ENCODE results near the gene TP53I13.

The TP53I13 gene

GRCh38 chr17:29615492-29616299 is 47.2 kb downstream of the TP53I13 start:
- DNase-seq (ENCODE audit: low read depth), result no peak

DNA sequence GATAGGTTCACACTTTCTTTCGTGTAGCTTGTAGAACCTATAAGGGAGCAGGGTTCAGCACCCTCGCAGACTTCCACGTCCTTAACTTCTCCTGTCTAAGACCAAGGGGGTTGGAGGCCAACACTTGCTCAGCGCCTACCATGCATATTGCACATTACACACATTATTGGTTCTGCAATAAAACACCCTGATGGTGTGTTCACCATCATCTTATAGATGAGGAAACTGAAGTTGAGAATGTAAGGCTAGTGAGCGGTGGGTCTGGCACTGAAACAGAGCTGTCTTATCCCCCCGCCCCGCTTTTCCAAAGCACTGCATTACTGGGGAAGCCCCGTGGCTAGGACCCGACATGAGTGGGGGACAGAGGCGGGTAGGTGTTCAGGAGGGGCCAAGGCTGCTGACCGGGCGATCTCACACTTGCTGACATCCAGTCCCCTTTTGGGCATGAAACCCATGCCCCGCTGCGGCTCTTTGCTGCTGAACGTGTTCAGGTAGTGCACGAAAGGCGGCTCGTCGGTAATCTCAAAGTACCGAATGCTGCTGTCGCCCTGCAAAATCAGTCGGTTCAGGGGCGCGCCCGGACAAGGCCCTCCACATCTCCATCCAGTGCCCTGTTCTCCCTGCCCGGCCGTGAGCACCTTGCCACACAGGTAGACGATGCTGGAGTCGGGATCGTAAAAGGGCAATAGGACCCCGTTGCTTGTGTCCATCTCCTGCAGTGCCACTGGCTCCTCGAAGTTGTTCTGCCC is 48.0 kb downstream of the TP53I13 start:
- no peak for DNase-seq (ENCODE audit: low read depth)

GRCh38 chr17:29617125-29617480 is 48.6 kb downstream of the TP53I13 start:
- no peak for DNase-seq (ENCODE audit: low read depth)

- DNase-seq (ENCODE audit: low read depth), result no peak
Measured at GRCh38 chr17:29617481-29618271, 49.2 kb downstream of the TP53I13 start.

DNA sequence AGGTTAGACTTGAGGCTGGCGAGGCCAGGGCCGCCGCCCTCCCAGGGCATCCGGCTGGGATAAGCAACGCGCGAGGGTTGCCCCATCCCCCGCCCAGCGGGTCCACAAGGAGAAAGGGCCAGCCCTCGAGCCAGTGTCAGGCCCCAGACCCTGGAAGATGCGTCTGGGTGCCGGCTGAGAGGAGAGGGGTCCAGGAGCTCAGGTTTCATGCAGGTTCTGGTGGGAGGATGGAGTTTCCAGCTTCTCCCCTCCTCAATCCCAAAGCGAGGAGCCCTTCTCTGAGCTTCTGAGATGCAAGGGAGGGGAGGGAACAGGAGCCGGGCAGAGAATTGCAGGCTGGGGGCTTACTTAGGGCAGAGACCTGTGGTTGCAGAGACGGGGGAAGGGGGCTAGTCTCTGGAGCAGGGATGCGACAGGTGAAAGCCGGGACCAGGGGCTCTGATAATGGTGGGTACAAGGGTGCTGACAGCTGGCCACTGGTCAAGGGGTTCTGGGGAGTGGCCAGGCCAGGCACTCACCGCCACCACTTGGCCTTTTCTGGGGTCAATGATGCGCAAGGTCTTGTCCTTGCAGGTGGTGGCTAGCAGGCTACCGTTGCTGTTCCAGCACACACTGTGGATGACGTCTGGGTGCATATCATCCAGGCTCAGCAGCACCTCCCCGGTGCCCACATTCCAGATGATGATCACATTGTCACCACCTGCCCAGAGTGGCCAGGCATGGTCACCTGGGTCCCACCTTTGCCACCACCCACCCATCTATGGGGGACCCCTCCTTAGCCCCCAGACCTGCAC is 50.0 kb downstream of the TP53I13 start:
- DNase-seq (ENCODE audit: low read depth), result no peak

DNA sequence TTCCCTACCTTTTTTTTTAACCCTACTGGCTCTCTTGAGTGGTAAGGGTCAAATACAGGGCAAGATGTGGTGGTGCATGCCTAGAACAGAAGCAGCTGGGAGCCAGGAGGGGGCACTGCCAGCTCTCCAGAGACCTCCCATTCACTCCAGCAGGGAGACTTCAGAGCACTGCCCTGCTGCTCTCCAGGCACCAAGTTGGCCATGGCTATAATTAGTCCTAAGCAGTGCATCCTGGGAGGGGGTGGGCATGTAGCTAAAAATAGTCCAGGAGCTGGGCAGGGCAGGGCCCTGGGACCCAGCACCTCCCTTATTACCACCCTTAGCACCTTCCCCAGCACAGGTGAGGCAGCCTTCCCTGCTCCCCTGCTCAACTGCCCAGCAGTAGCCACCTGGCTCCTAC is 50.8 kb downstream of the TP53I13 start:
- no peak for DNase-seq (ENCODE audit: low read depth)

DNA sequence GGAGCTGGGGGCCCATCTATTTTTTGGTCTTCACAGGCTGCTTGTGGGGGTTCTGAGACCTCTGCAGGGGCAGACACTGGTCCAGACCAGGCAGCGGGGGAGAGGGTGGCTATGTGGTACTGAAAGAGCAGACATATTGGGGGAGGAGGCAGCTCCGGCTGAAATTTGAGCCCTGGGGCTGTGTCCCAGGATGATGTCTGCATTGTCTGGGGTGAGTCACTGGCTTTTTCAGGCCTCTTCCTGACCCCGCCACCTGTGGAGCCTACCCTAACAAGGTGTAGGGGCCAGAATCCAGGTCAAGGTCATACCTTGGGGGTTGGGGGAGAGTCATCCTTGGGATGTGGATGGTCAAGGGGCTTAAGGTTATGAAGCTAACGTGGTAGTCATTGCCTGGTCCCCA is 51.8 kb downstream of the TP53I13 start:
- no peak for DNase-seq (ENCODE audit: low read depth)

- DNase-seq (ENCODE audit: low read depth), result no peak
Measured at GRCh38 chr17:29620779-29621500, 52.4 kb downstream of the TP53I13 start.

DNA sequence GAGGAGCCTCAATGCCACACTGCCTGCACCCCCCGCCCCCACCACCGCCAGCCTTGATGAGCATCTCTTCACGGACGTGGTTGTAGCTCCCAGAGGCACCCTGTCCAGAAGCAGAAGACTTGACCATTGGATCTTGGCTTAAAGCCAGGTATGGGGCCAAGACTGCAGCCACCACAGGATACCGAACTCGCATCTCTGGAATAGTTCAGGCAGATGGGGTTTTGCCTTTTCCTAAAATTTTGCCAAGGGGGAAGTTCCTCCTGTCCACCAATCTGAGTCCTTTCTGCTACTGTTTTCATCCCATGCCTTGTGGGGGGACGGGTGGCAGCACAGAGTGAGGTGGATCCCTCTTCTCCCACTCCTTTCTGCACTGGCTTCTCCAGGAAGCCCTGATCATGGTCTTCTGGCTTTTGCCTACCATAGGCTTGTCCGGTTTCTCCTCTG is 53.3 kb downstream of the TP53I13 start:
- no peak for DNase-seq (ENCODE audit: low read depth)

Data from non-pigmented ciliary epithelial cell (primary cell).